GM18867 (cell line): ENCODE data around the gene TRIB2.

Source experiments
- ATAC-seq: cut with Tn5 transposase; IDR thresholded peaks from one replicate; pipeline ENCODE4 v1.9.1; 2021; ENCODE audit warnings: mild to moderate bottlenecking, moderate library complexity; ENCODE audit not compliant: unreplicated experiment

Gene TRIB2

GRCh38 chr2:12697617-12698016, 19.1 kb upstream of the TRIB2 start:
- no peak for ATAC-seq

GRCh38 chr2:12700989-12701388, 15.7 kb upstream of the TRIB2 start:
- ATAC-seq, result no peak

GRCh38 chr2:12701786-12702167, 15.0 kb upstream of the TRIB2 start:
- ATAC-seq, result no peak

GRCh38 chr2:12702168-12703121, 14.3 kb upstream of the TRIB2 start:
- ATAC-seq, result no peak

GRCh38 chr2:12704378-12704777, 12.4 kb upstream of the TRIB2 start:
- no peak for ATAC-seq

GRCh38 chr2:12705230-12705629, 11.5 kb upstream of the TRIB2 start:
- no peak for ATAC-seq

- ATAC-seq, result no peak
Measured at GRCh38 chr2:12705742-12706141, 11.0 kb upstream of the TRIB2 start.

GRCh38 chr2:12708508-12709206, 8.1 kb upstream of the TRIB2 start:
- ATAC-seq, result no peak

GRCh38 chr2:12709207-12709522, 7.6 kb upstream of the TRIB2 start:
- ATAC-seq, result peak; percentile 78

GRCh38 chr2:12710301-12710700, 6.4 kb upstream of the TRIB2 start:
- no peak for ATAC-seq

GRCh38 chr2:12711339-12711738, 5.4 kb upstream of the TRIB2 start:
- ATAC-seq, result no peak

- no peak for ATAC-seq
Measured at GRCh38 chr2:12712881-12713280, 3.9 kb upstream of the TRIB2 start.

GRCh38 chr2:12714391-12715221, 2.1 kb upstream of the TRIB2 start:
- no peak for ATAC-seq

GRCh38 chr2:12715258-12716031, 1.3 kb upstream of the TRIB2 start:
- no peak for ATAC-seq

- ATAC-seq, result peak; percentile 34
Measured at GRCh38 chr2:12716032-12716281, 779 bp upstream of the TRIB2 start.

GRCh38 chr2:12717191-12718014, 667 bp downstream of the TRIB2 start:
- peak; percentile 24 for ATAC-seq

- peak; percentile 0 for ATAC-seq
Measured at GRCh38 chr2:12718015-12718671, 1.4 kb downstream of the TRIB2 start.

- no peak for ATAC-seq
Measured at GRCh38 chr2:12718711-12719399, 2.1 kb downstream of the TRIB2 start.
